Gastroesophageal sphincter (tissue), 4 donors: ENCODE data around the gene SOX6. TPM values are rescaled to one million over a fixed set of nuclear protein-coding genes. Genes with fewer than 3 reads are reported as not detected.

Experiments used
- ATAC-seq: fragments of 150-250 bp; one replicate; pipeline ENCODE4 v1.9.1; 2016; ENCODE audit warnings: mild to moderate bottlenecking, moderate library complexity
- H3K27ac ChIP-seq, 4 donors: fragments of 200-600 bp; sonication (generic) in 3 of 4; 1 replicate in 3 of 4; 2 replicates in 1 of 4; pipeline ENCODE4 v1.5.1; 2016 to 2019
- H3K27me3 ChIP-seq: fragments of 200-600 bp; sonication (generic); one replicate; pipeline ENCODE4 v1.5.1; 2019
- H3K36me3 ChIP-seq, 2 donors: fragments of 200-600 bp; sonication (generic); one replicate each; pipeline ENCODE4 v1.5.1; 2019; ENCODE audit warnings: control low read depth in 1 of 2
- H3K4me1 ChIP-seq, 3 donors: fragments of 200-600 bp; sonication (generic); 1 replicate in 2 of 3; 2 replicates in 1 of 3; pipeline ENCODE4 v1.5.1; 2016 to 2019; ENCODE audit warnings: control low read depth in 2 of 3
- H3K4me3 ChIP-seq, 2 donors: fragments of 200-600 bp; sonication (generic); one replicate each; pipeline ENCODE4 v1.5.1; 2019; ENCODE audit warnings: mild to moderate bottlenecking in 1 of 2, moderate library complexity in 1 of 2
- H3K9me3 ChIP-seq, 3 donors: fragments of 200-600 bp; sonication (generic); one replicate each; pipeline ENCODE4 v1.5.1; 2017 to 2019; ENCODE audit warnings: control low read depth in 2 of 3
- CTCF ChIP-seq, 4 experiments: fragments of 200-600 bp in 2 of 4; fragments of 450-650 bp in 2 of 4; sonication (generic) in 1 of 4; IDR thresholded peaks; one replicate each; pipeline ENCODE4 v1.5.1; 2017 to 2019; ENCODE audit warnings: antibody characterized with exemption in 4 of 4, mild to moderate bottlenecking in 2 of 4, moderate library complexity in 2 of 4
- EP300 ChIP-seq: sonication (generic); formaldehyde crosslinking; IDR thresholded peaks from one replicate; pipeline ENCODE4 v1.6.1; 2017; ENCODE audit warnings: antibody characterized with exemption, mild to moderate bottlenecking
- POLR2A ChIP-seq, 2 donors: fragments of 450-650 bp; IDR thresholded peaks; one replicate each; pipeline ENCODE4 v1.6.1; 2017; ENCODE audit warnings: antibody characterized with exemption in 2 of 2, mild to moderate bottlenecking in 2 of 2, moderate library complexity in 1 of 2
- POLR2AphosphoS5 ChIP-seq: sonication (generic); formaldehyde crosslinking; IDR thresholded peaks from one replicate; pipeline ENCODE4 v1.6.1; 2017; ENCODE audit warnings: antibody characterized with exemption
- WGBS, 2 donors: methylation state at CpG; one replicate each; pipeline ENCODE4 v1.1.5; 2018; ENCODE audit warnings: low coverage in 1 of 2; 5-methylcytosine and 5-hydroxymethylcytosine counted together
- total RNA-seq, 4 donors: library from RNA; depleted of rRNA; stranded (reverse); fragments of >200 nt; gene quantifications; one replicate each; pipeline ENCODE4 v1.1.0, GENCODE V29; 2016

Gene SOX6
- total RNA-seq, 4 donors from 2014 or later: 1.2 to 21.9 (median 6.5) TPM

GRCh38 chr11:15958910-15959309, 397.4 kb downstream of the SOX6 start:
- 25 to 38% methylated on average over 1 of the region's 1 CpG for WGBS, 2 donors
- ATAC-seq: no peak

GRCh38 chr11:15957234-15957633, 399.1 kb downstream of the SOX6 start:
- 30 to 90% methylated on average over 2 of the region's 2 CpGs for WGBS, 2 donors
- Histone ChIP-seq H3K9me3 (no peaks in the 10 kb centered on the region), H3K36me3 (no peaks in the 10 kb centered on the region), H3K4me3 (no peak overlapping the region), H3K4me1 (no peaks in the 10 kb centered on the region), H3K27me3 (no peaks in the 10 kb centered on the region), H3K27ac (no peak overlapping the region)
- ATAC-seq: no peak
- TF ChIP-seq CTCF (IDR thresholded peaks at IDR 0.05) (no peak), POLR2A (IDR thresholded peaks at IDR 0.05) (no peak), EP300 (no peak)

More at GRCh38 chr11:15958910-15959309, 397.4 kb downstream of the SOX6 start:
- Histone ChIP-seq H3K4me1 (no peaks in the 10 kb centered on the region), H3K36me3 (no peaks in the 10 kb centered on the region), H3K4me3 (no peak overlapping the region), H3K27ac (no peak overlapping the region), H3K9me3 (no peaks in the 10 kb centered on the region), H3K27me3 (no peaks in the 10 kb centered on the region)
- TF ChIP-seq POLR2A (IDR thresholded peaks at IDR 0.05) (no peak), EP300 (no peak), POLR2AphosphoS5 (no peak), CTCF (IDR thresholded peaks at IDR 0.05) (no peak)

GRCh38 chr11:15956302-15956701, 400.0 kb downstream of the SOX6 start:
- Histone ChIP-seq H3K4me1 (no peaks in the 10 kb centered on the region), H3K4me3 (no peak overlapping the region), H3K9me3 (no peaks in the 10 kb centered on the region), H3K27me3 (no peaks in the 10 kb centered on the region), H3K27ac (no peak overlapping the region), H3K36me3 (no peaks in the 10 kb centered on the region)
- 94% methylated on average over 3 of the region's 3 CpGs; no CpG with 5 or more reads in 1 of the 2 donors for WGBS, 2 donors
- TF ChIP-seq POLR2AphosphoS5 (no peak), CTCF (IDR thresholded peaks at IDR 0.05) (no peak), EP300 (no peak), POLR2A (IDR thresholded peaks at IDR 0.05) (no peak)
- ATAC-seq: no peak

- ATAC-seq: no peak
- no peaks in the 10 kb centered on the region for H3K4me1 ChIP-seq
- 30 to 66% methylated on average over 2 of the region's 2 CpGs for WGBS, 2 donors
- TF ChIP-seq POLR2A (IDR thresholded peaks at IDR 0.05) (no peak), POLR2AphosphoS5 (no peak), EP300 (no peak), CTCF (IDR thresholded peaks at IDR 0.05) (no peak)
- H3K27me3 ChIP-seq: no peaks in the 10 kb centered on the region
- H3K9me3 ChIP-seq: no peaks in the 10 kb centered on the region
- H3K27ac ChIP-seq: no peak overlapping the region
- no peaks in the 10 kb centered on the region for H3K36me3 ChIP-seq
- no peak overlapping the region for H3K4me3 ChIP-seq
These were observed 400.8 kb downstream of the SOX6 start for GRCh38 chr11:15955595-15955994.

GRCh38 chr11:15947681-15948648, 408.4 kb downstream of the SOX6 start:
- no peak overlapping the region for H3K4me3 ChIP-seq
- no peak for ATAC-seq
- whole genome bisulfite sequencing, 2 donors: 97% methylated on average over 6 to 9 of the region's 9 CpGs
- no peak for TF ChIP-seq EP300
- TF ChIP-seq CTCF (IDR thresholded peaks at IDR 0.05): no peak
- no peak for TF ChIP-seq POLR2A (IDR thresholded peaks at IDR 0.05)
- TF ChIP-seq POLR2AphosphoS5: no peak
- H3K36me3 ChIP-seq: no peaks in the 10 kb centered on the region
- no peaks in the 10 kb centered on the region for H3K27me3 ChIP-seq
- H3K4me1 ChIP-seq: no peaks in the 10 kb centered on the region
- H3K27ac ChIP-seq: no peak overlapping the region
- peaks cover 0 to 15% (median 0%) of the 10 kb centered on the region in 3 donors for H3K9me3 ChIP-seq
